Measurements from ENCODE around the gene RAB3GAP1.
"Not testable (repeated sequence)": the region's sequence is repeated elsewhere in the genome, so short reads cannot be mapped to it uniquely, and the experiment has no call there.

RAB3GAP1 gene

DNA sequence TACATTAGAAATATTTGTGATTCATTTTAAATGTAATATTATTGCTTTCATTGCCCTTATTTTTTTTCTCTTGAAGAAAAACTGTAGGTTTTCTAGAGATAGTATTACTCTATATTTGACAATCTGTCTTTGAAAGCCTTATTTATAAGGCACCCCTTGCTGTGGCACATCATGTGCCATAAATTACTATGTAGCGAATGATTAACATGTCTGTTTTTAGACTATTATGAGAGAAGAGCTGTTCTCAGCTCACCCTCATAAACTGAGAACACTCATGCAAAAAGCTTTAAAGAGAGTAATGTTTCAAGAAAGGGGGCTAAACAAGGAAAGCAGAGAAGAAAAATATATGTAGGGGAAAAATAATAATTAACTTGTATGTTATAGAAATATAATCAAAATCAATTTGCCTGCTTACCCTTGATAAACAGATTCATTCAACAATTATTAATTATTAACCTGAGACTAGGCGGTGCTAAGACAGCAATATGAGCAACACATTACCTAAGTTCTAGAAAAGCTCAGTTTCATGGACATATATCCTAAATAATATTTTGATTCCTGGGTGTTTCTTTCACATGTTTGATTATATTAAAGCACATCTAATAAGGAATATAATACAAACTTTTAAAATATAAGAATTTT is 69.0 kb downstream of the RAB3GAP1 start:
- ChIA-PET POLR2A (no interaction called here), CTCF (interaction anchor here (1.3 kb wide), 1 partner anchor 29 kb away, joined by 4 read pairs; no protein-coding TSS in a partner anchor)
- DNase-seq (ENCODE audit: extremely low spot score): no peak
- TF ChIP-seq, protein P1, sequence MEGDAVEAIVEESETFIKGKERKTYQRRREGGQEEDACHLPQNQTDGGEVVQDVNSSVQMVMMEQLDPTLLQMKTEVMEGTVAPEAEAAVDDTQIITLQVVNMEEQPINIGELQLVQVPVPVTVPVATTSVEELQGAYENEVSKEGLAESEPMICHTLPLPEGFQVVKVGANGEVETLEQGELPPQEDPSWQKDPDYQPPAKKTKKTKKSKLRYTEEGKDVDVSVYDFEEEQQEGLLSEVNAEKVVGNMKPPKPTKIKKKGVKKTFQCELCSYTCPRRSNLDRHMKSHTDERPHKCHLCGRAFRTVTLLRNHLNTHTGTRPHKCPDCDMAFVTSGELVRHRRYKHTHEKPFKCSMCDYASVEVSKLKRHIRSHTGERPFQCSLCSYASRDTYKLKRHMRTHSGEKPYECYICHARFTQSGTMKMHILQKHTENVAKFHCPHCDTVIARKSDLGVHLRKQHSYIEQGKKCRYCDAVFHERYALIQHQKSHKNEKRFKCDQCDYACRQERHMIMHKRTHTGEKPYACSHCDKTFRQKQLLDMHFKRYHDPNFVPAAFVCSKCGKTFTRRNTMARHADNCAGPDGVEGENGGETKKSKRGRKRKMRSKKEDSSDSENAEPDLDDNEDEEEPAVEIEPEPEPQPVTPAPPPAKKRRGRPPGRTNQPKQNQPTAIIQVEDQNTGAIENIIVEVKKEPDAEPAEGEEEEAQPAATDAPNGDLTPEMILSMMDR (IDR thresholded peaks at IDR 0.05; ENCODE audit: control extremely low read depth, extremely low read depth, low read depth, missing control alignments): no peak

DNA sequence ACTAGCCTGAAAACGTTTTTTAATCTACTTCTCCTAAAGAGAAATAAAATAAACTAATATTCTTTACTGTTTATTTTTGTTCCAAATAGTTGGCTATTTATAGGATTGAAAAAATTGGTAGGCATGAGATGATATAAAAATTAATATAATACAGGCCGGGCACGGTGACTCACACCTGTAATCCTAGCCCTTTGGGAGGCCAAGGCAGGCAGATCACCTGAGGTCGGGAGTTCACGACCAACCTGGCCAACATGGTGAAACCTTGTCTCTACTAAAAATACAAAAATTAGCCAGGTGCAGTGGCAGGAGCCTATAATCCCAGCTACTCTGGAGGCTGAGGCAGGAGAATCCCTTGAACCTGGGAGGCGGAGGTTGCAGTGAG is 69.6 kb downstream of the RAB3GAP1 start:
- CTCF ChIA-PET: interaction anchor here (1.3 kb wide), 1 partner anchor 29 kb away, joined by 4 read pairs; no protein-coding TSS in a partner anchor
- DNase-seq (ENCODE audit: extremely low spot score); POLR2A ChIA-PET: not testable (repeated sequence)

DNA sequence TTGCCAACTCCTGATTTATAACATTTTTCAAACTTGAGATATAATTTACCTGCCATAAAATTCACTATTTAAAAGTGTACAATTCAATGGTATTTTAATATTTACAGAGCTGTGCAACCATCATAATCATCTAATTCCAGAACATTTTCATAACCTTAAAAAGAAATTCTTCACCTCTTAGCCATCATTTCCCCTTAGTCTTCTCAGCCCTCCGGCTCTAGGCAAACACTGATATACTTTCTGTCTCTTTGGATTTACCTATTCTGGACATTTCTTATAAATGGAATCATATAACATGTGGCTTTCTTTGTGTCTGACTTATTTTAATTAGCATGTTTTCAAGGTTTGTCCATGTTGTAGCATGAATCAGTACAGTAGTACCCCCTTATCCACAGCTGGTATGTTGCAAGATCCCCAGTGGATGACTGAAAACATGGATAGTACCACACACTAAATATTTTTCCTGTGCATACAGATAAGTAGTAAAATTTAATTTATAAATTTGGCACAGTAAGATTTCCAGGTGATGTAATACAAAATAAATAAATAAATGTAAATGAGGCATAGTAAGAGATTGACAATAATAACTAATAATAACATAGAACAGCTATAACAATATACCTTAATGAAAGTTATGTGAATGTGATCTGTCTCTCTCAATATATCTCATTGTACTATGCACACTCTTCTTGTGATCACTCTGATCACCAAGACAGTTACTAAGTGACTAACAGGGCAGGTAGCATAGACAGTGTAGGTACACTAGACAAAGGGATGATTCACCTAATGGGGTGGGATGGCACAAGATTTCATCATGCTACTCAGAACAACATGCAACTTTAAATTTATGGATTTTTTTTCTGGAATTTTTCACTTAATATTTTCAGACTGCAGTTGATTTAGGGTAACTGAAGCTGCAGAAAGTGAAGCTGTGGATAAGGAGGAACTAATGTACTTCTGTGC is 73.1 kb downstream of the RAB3GAP1 start:
- TF ChIP-seq, protein P1 (IDR thresholded peaks at IDR 0.05; ENCODE audit: control extremely low read depth, extremely low read depth, low read depth, missing control alignments): no peak
- no peak for DNase-seq (ENCODE audit: extremely low spot score)
- CTCF ChIA-PET: interaction anchor here (0.9 to 1.6 kb wide), 3 partner anchors 10 to 15 kb away, joined by 3 to 6 read pairs (median 4); no protein-coding TSS in a partner anchor
- POLR2A ChIA-PET: no interaction called here

DNA sequence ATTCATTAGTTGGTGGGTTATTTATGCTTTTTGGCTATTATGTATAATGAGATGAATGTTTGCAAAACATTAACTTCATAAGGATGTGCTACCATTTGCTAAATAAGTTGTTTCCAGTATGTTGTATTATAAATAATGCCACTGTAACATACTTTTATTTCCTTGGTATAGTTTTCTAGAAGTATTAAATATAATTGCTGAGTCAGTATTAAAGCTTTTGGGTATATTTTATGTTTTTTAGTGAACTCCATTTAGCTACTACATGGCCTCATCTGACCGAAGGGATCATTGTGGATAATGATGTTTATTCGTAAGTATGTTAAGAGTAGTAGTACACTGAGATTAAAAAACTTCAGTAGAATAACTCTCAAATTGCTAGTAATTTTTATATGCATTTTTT is 73.8 kb downstream of the RAB3GAP1 start:
- no peak for DNase-seq (ENCODE audit: extremely low spot score)
- TF ChIP-seq, protein P1 (IDR thresholded peaks at IDR 0.05; ENCODE audit: control extremely low read depth, extremely low read depth, low read depth, missing control alignments): no peak
- ChIA-PET POLR2A (no interaction called here), CTCF (interaction anchor here (1.6 kb wide), 1 partner anchor 10 kb away, joined by 6 read pairs; no protein-coding TSS in a partner anchor)

DNA sequence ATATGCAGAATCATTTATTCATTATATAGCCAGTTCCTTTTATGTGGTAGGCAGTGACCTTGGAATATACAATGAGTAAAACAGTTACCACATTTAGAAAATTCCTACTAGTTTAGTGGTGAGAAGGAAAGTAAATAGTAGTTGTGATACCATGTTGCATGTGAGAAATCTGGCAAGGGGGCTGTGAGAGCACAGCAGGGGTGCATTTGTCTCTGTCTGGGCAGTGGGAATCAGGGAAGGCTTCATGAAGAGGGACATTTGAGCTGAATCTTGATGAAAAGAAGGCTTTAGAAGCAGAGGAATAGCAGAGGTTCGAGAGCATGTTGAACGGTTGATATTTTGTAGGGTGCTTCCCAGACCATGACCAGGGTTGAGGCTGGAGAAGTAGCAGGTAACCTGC is 78.7 kb downstream of the RAB3GAP1 start:
- no peak for DNase-seq (ENCODE audit: extremely low spot score)
- POLR2A ChIA-PET: no interaction called here
- CTCF ChIA-PET: interaction anchor here (1.7 kb wide), 1 partner anchor 19 kb away, joined by 3 read pairs; no protein-coding TSS in a partner anchor
- TF ChIP-seq, protein P1 (IDR thresholded peaks at IDR 0.05; ENCODE audit: control extremely low read depth, extremely low read depth, low read depth, missing control alignments): no peak

DNA sequence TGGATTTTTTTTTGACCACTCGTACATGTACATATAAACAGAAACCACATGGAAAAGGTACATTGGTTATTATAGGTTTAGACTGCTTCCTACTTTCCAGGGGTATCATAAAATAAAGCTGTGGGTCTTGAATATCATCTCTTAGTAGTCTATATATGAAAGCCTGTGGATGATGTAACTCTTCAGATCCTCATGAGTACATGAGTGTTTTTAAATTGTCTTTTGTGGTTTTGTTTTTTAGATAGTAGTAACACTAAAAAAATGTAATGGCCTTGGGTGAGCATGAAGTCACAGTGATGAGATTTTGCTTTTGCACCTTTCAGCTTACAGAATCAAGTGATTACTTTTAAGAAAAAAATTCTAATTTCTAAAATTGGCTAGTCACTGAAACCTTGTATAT is 80.2 kb downstream of the RAB3GAP1 start:
- no peak for DNase-seq (ENCODE audit: extremely low spot score)
- ChIA-PET POLR2A (no interaction called here), CTCF (interaction anchor here (1.1 to 1.4 kb wide), 2 partner anchors 18 to 578 kb away, joined by 3 read pairs; no protein-coding TSS in a partner anchor)
- TF ChIP-seq, protein P1 (IDR thresholded peaks at IDR 0.05; ENCODE audit: control extremely low read depth, extremely low read depth, low read depth, missing control alignments): no peak

Measured in GM10248 (cell line).